K562 (cell line): ENCODE data around the gene FGFRL1. TPM values are rescaled to one million over a fixed set of nuclear protein-coding genes. Genes with fewer than 3 reads are reported as not detected.
A peak's percentile ranks its signal among the peaks of the same experiment; 100 is the strongest.

ENCODE experiments used
- ATAC-seq: fragments of 200-7000 bp; cut with Tn5 transposase; 3 replicates; pipeline ENCODE4 v1.9.1; 2020; ENCODE audit warnings: moderate library complexity
- BruUV-seq: library from RNA; stranded (reverse); fragments of 400-500 nt; replicated peaks from 2 replicates; lab custom pipeline; 2021; lab: Mats Ljungman, UMichigan
- CTCF ChIA-PET: fragments of 300-600 bp; formaldehyde crosslinking; extraction: SDS; loops from one replicate; lab custom pipeline; 2021; ENCODE audit warnings: low intra/inter-chr PET ratio; lab: Yijun Ruan, JAX
- POLR2A ChIA-PET: fragments of 300-600, 350-650 bp; sonication (Branson Sonifier 250); formaldehyde crosslinking; extraction: SDS; loops from one replicate; lab custom pipeline; 2021; ENCODE audit warnings: antibody characterized with exemption, inconsistent platforms; lab: Yijun Ruan, JAX
- DNase-seq, 4 experiments: peaks; one replicate each; pipeline versions ENCODE4 v3.0.0 to v3.0.0-alpha.2; 2011 to 2018; ENCODE audit warnings: low spot score in 3 of 4, mixed read lengths in 3 of 4; ENCODE audit errors: extremely low read depth in 1 of 4
- FAIRE-seq: peaks from 2 replicates; lab custom pipeline; 2011; peaks lifted over from hg19 to GRCh38; lab: Jason Lieb, UNC
- H2AFZ ChIP-seq: 2 replicates; pipeline ENCODE4 v1.6.0; 2011; ENCODE audit warnings: low read depth, low read length, control low read depth, inconsistent platforms
- H3K27ac ChIP-seq: fragments of 200-600 bp; 3 replicates; pipeline ENCODE4 v1.8.0; 2011; ENCODE audit warnings: low read depth, mild to moderate bottlenecking, control low read depth, inconsistent platforms, low read length, moderate library complexity, mixed read lengths; ENCODE audit errors: extremely low read depth
- H3K27me3 ChIP-seq, 2 experiments: fragments of 300-600 bp in 1 of 2; 2 replicates in 1 of 2; 3 replicates in 1 of 2; pipeline versions ENCODE4 v1.6.0 to v1.8.0; 2011; ENCODE audit warnings: inconsistent platforms in 2 of 2, low read length in 2 of 2, mild to moderate bottlenecking in 1 of 2, mixed read lengths in 1 of 2, moderate library complexity in 1 of 2; ENCODE audit not compliant: control insufficient read depth in 2 of 2, insufficient read depth in 2 of 2
- H3K36me3 ChIP-seq: fragments of 300-600 bp; 3 replicates; pipeline ENCODE4 v1.8.0; 2011; ENCODE audit warnings: mild to moderate bottlenecking, low read length, inconsistent platforms; ENCODE audit not compliant: control insufficient read depth, insufficient read depth
- H3K4me1 ChIP-seq, 2 experiments: fragments of 200-600 bp in 1 of 2; replicated peaks in 1 of 2; 2 replicates in 1 of 2; 3 replicates in 1 of 2; pipeline versions ENCODE4 v1.5.1 to v1.8.0; 2011; ENCODE audit warnings: inconsistent platforms in 2 of 2, low read length in 2 of 2, mild to moderate bottlenecking in 1 of 2, mixed read lengths in 1 of 2, moderate library complexity in 1 of 2; ENCODE audit not compliant: control insufficient read depth in 2 of 2, insufficient read depth in 2 of 2
- H3K4me2 ChIP-seq: 2 replicates; pipeline ENCODE4 v1.6.1; 2011; ENCODE audit warnings: low read length, control low read depth, inconsistent platforms, mixed read lengths; ENCODE audit not compliant: insufficient read depth
- H3K4me3 ChIP-seq: fragments of 200-600 bp; sonication (generic), shearing (Covaris generic); 2 replicates; pipeline ENCODE4 v1.5.1; 2016; ENCODE audit warnings: control low read depth, inconsistent platforms
- H3K79me2 ChIP-seq: fragments of 200-600 bp; 3 replicates; pipeline ENCODE4 v1.8.0; 2011; ENCODE audit warnings: low read length, inconsistent platforms; ENCODE audit not compliant: control insufficient read depth, insufficient read depth
- H3K9ac ChIP-seq, 2 experiments: 2 replicates each; pipeline versions ENCODE4 v1.6.0 to v1.6.1; 2011; ENCODE audit warnings: low read depth in 2 of 2, low read length in 2 of 2, control low read depth in 1 of 2, inconsistent platforms in 1 of 2, mild to moderate bottlenecking in 1 of 2, mixed read lengths in 1 of 2; ENCODE audit not compliant: insufficient read depth in 1 of 2
- H3K9me1 ChIP-seq: one replicate; pipeline ENCODE4 v1.6.0; 2011; ENCODE audit warnings: inconsistent platforms, mild to moderate bottlenecking, low read length, moderate library complexity; ENCODE audit not compliant: control insufficient read depth, insufficient read depth
- H3K9me3 ChIP-seq: replicated peaks from 2 replicates; pipeline ENCODE4 v1.5.1; 2011; ENCODE audit warnings: low read depth, low read length, inconsistent platforms; ENCODE audit not compliant: control insufficient read depth, insufficient read depth
- H4K20me1 ChIP-seq: replicated peaks from 2 replicates; pipeline ENCODE4 v1.6.1; 2011; ENCODE audit warnings: low read length, inconsistent platforms, mixed read lengths; ENCODE audit not compliant: control insufficient read depth, insufficient read depth
- ATF2 ChIP-seq: sonication (generic); formaldehyde crosslinking; IDR thresholded peaks from 2 replicates; pipeline ENCODE4 v1.8.1; 2022; ENCODE audit warnings: missing genetic modification reagents
- CEBPZ ChIP-seq: fragments of 150-350 bp; IDR thresholded peaks from 2 replicates; pipeline ENCODE4 v1.6.1; 2014; ENCODE audit warnings: low read depth, mild to moderate bottlenecking, low read length, borderline replicate concordance
- E2F3 ChIP-seq: fragments of 250-450 bp; sonication (Bioruptor Pico); IDR thresholded peaks from 2 replicates; pipeline ENCODE4 v1.4.0; 2020; ENCODE audit warnings: mild to moderate bottlenecking
- FOXO4 ChIP-seq: fragments of 450-650 bp; formaldehyde crosslinking; IDR thresholded peaks from 2 replicates; pipeline ENCODE4 v1.4.0; 2020; ENCODE audit warnings: mild to moderate bottlenecking, moderate library complexity
- HMG20B ChIP-seq: fragments of 250-450 bp; sonication (Bioruptor Pico); IDR thresholded peaks from 2 replicates; pipeline ENCODE4 v1.5.0; 2021; ENCODE audit warnings: mild to moderate bottlenecking
- PML ChIP-seq: IDR thresholded peaks from 2 replicates; pipeline ENCODE4 v1.6.1; 2012; ENCODE audit warnings: low read length, inconsistent platforms
- POLR2AphosphoS5 ChIP-seq: IDR thresholded peaks from 2 replicates; pipeline ENCODE4 v1.6.1; 2011; ENCODE audit warnings: mild to moderate bottlenecking, low read depth, low read length, moderate library complexity; ENCODE audit not compliant: control insufficient read depth, insufficient read depth
- RAD21 ChIP-seq, 2 experiments: fragments of 250-450 bp in 1 of 2; fragments of 450-650 bp in 1 of 2; sonication (Bioruptor Pico) in 1 of 2; formaldehyde crosslinking in 1 of 2; IDR thresholded peaks in 1 of 2; conservative IDR thresholded peaks in 1 of 2; 2 replicates each; pipeline versions ENCODE4 v1.4.0 to v1.8.0; 2020 to 2022; ENCODE audit warnings: mild to moderate bottlenecking in 2 of 2, moderate library complexity in 1 of 2
- RB1 ChIP-seq: fragments of 450-650 bp; IDR thresholded peaks from 2 replicates; pipeline ENCODE4 v1.6.1; 2017; ENCODE audit warnings: low read depth, mild to moderate bottlenecking
- RBFOX2 ChIP-seq: fragments of 200-400 bp; formaldehyde crosslinking; IDR thresholded peaks from 2 replicates; pipeline ENCODE4 v1.6.1; 2017; ENCODE audit warnings: low read depth, mild to moderate bottlenecking, low read length, moderate library complexity
- TEAD4 ChIP-seq, 2 experiments: sonication (generic) in 1 of 2; formaldehyde crosslinking in 1 of 2; IDR thresholded peaks; 2 replicates each; pipeline versions ENCODE4 v1.6.1 to v1.8.0; 2012 to 2022; ENCODE audit warnings: borderline replicate concordance in 1 of 2, inconsistent platforms in 1 of 2, low read length in 1 of 2, mild to moderate bottlenecking in 1 of 2, missing genetic modification reagents in 1 of 2
- ZBTB17 ChIP-seq: fragments of 450-650 bp; formaldehyde crosslinking; IDR thresholded peaks from 2 replicates; pipeline ENCODE4 v1.4.0; 2020; ENCODE audit warnings: mild to moderate bottlenecking
- ZBTB7A ChIP-seq: IDR thresholded peaks from 2 replicates; pipeline ENCODE4 v1.6.1; 2011; ENCODE audit warnings: low read depth, mild to moderate bottlenecking, low read length, moderate library complexity, borderline replicate concordance; ENCODE audit not compliant: control insufficient read depth
- WGBS: fragments of 100-300 bp; shearing (Covaris generic); methylation state at CpG from one replicate; pipeline ENCODE4 v1.1.6; 2016; ENCODE audit warnings: low coverage, mixed read lengths; ENCODE audit not compliant: insufficient coverage; ENCODE audit errors: missing lambda C conversion rate; 5-methylcytosine and 5-hydroxymethylcytosine counted together
- in situ Hi-C: fragments of 300-500 bp; cut with MboI; formaldehyde crosslinking; loops from 4 replicates; pipeline ENCODE4 v1.15.0; 2018; ENCODE audit warnings: inconsistent platforms, mixed read lengths
- intact Hi-C: fragments of 100-400 bp; cut with micrococcal nuclease; formaldehyde crosslinking; loops from 2 replicates; pipeline ENCODE4 v1.14.2; 2022
- polyA plus RNA-seq, 8 experiments: library from polyadenylated mRNA; depleted of rRNA in 4 of 8; stranded (reverse) in 5 of 8; unstranded in 3 of 8; fragments of >200 nt; fragmentation: Nextera tagmentation in 2 of 8; fragmentation: Illumina TruSeq in 1 of 8; extraction: Ambion mirVana in 2 of 8; extraction: Trizol in 1 of 8; gene quantifications; 2 replicates each; pipeline versions ENCODE4 v1.2.1 to v1.2.3, GENCODE V29; 2011 to 2014; ENCODE audit warnings: inconsistent platforms in 1 of 8, missing spikeins in 1 of 8
- total RNA-seq, 7 experiments: library from RNA; depleted of rRNA in 6 of 7; stranded (reverse); fragments of >200 nt in 6 of 7; fragmentation: Illumina TruSeq in 2 of 7; extraction: Trizol in 2 of 7; gene quantifications; 2 replicates each; pipeline versions ENCODE4 v1.2.1 to v1.2.3, GENCODE V29; 2011 to 2021; ENCODE audit warnings: low replicate concordance in 1 of 7

Gene FGFRL1
- total and polyA plus RNA-seq, 9 of the 15 experiments (the other 6 are each of a cell fraction or from before 2014, with no cell fraction given), result 0.34 to 49.9 (median 14.6) TPM

- DNase-seq (peak in 1 of 4 experiments; percentile 45), FAIRE-seq (no peak), ATAC-seq (no peak)
- peaks cover 23% of the 10 kb centered on the region; the same call in 2 of the 3 replicates for H3K79me2 ChIP-seq
- in situ Hi-C loops (no loop called here), intact Hi-C loops (loop anchor here (10.0 kb wide), 1 partner anchor 49 kb away; no protein-coding TSS in a partner anchor)
- no peak overlapping the region for H3K4me3 ChIP-seq
- H3K27ac ChIP-seq, result peak overlapping the region; percentile 81
- H3K9me3 ChIP-seq, result no peaks in the 10 kb centered on the region
- 62% methylated on average over 19 of the region's 23 CpGs for WGBS
- H3K4me2 ChIP-seq, result peak overlapping the region; percentile 77
- peak overlapping the region; percentile 27; the same call in 1 of the 2 replicates for H2AFZ ChIP-seq
- BruUV-seq, result TSS peak; percentile 74
- ChIA-PET POLR2A (interaction anchor here (0.7 to 1.2 kb wide), 2 partner anchors 8 to 10 kb away, joined by 3 to 5 read pairs; partner anchors contain the start of gene IDUA), CTCF (no interaction called here)
- H3K9me1 ChIP-seq, result no peaks in the 10 kb centered on the region
- no peaks in the 10 kb centered on the region for H4K20me1 ChIP-seq
- H3K36me3 ChIP-seq, result peaks cover 16% of the 10 kb centered on the region; the same call in 1 of the 3 replicates
- peak overlapping the region; percentile 78 to 94 for H3K9ac ChIP-seq
- peaks cover 41 to 85% of the 10 kb centered on the region in 2 experiments for H3K4me1 ChIP-seq
- no peaks in the 10 kb centered on the region for H3K27me3 ChIP-seq
- 0 out of 2 replicates have a peak, but pooled peaks have one; percentile 17 for TF ChIP-seq E2F3 (CRISPR knock-in tag)
- no peak for TF ChIP-seq ATF2 (CRISPR knock-in tag)
- TF ChIP-seq CEBPZ, result no peak
- peak; percentile 39; the same call in 1 of the 2 replicates for TF ChIP-seq ZBTB7A
- peak; percentile 43; the same call in 1 of the 2 replicates for TF ChIP-seq ZBTB17 (CRISPR knock-in tag)
- TF ChIP-seq TEAD4 (IDR thresholded peaks at IDR 0.05; ENCODE audit: low read length), result 0 out of 2 replicates have a peak, but pooled peaks have one; percentile 6
- TF ChIP-seq TEAD4 (CRISPR knock-in tag; IDR thresholded peaks at IDR 0.05; ENCODE audit: borderline replicate concordance), result no peak
- peak; percentile 29; the same call in 1 of the 2 replicates for TF ChIP-seq RBFOX2
- TF ChIP-seq FOXO4, result 0 out of 2 replicates have a peak, but pooled peaks have one; percentile 22
- peak; percentile 41; the same call in 1 of the 2 replicates for TF ChIP-seq PML
- TF ChIP-seq POLR2AphosphoS5, result 0 out of 2 replicates have a peak, but pooled peaks have one; percentile 5
- peak in 1 of 2 experiments; percentile 2; a peak in 1 of 4 replicates for TF ChIP-seq RAD21 (CRISPR knock-in tag; conservative IDR thresholded peaks at IDR 0.05 in 1 of 2, IDR thresholded peaks at IDR 0.05 in 1 of 2)
- TF ChIP-seq HMG20B, result no peak
- peak; percentile 14; the same call in 1 of the 2 replicates for TF ChIP-seq RB1
Measured at GRCh38 chr4:995311-996026, 16.0 kb upstream of the FGFRL1 start.
